Mucosa of stomach (tissue), 1 donor: Measurements from ENCODE around the gene LDLRAD4.

Experiments used
- H3K27me3 ChIP-seq: one replicate; pipeline ENCODE4 v1.7.0; 2013; ENCODE audit warnings: mild to moderate bottlenecking, low read length; ENCODE audit not compliant: control insufficient read depth, insufficient read depth
- H3K36me3 ChIP-seq: one replicate; pipeline ENCODE4 v1.7.0; 2013; ENCODE audit warnings: low read length; ENCODE audit not compliant: control insufficient read depth, insufficient read depth
- H3K4me1 ChIP-seq: one replicate; pipeline ENCODE4 v1.7.0; 2013; ENCODE audit warnings: mild to moderate bottlenecking, low read length; ENCODE audit not compliant: control insufficient read depth, insufficient read depth
- H3K4me3 ChIP-seq: one replicate; pipeline ENCODE4 v1.7.0; 2013; ENCODE audit warnings: low read length
- H3K9ac ChIP-seq: one replicate; pipeline ENCODE4 v1.7.0; 2013; ENCODE audit warnings: mild to moderate bottlenecking, low read length, moderate library complexity
- H3K9me3 ChIP-seq: one replicate; pipeline ENCODE4 v1.7.0; 2013; ENCODE audit warnings: mild to moderate bottlenecking, low read length, moderate library complexity; ENCODE audit not compliant: control insufficient read depth
- donor health status: Pancreatic carcinoma.

The LDLRAD4 gene

GRCh38 chr18:13207294-13207693 is 11.3 kb upstream of the LDLRAD4 start:
- H3K4me1 ChIP-seq = no peaks in the 10 kb centered on the region
- no peaks in the 10 kb centered on the region for H3K9me3 ChIP-seq
- no peak overlapping the region for H3K9ac ChIP-seq
- no peak overlapping the region for H3K4me3 ChIP-seq
- H3K27me3 ChIP-seq = no peaks in the 10 kb centered on the region
- no peaks in the 10 kb centered on the region for H3K36me3 ChIP-seq

DNA sequence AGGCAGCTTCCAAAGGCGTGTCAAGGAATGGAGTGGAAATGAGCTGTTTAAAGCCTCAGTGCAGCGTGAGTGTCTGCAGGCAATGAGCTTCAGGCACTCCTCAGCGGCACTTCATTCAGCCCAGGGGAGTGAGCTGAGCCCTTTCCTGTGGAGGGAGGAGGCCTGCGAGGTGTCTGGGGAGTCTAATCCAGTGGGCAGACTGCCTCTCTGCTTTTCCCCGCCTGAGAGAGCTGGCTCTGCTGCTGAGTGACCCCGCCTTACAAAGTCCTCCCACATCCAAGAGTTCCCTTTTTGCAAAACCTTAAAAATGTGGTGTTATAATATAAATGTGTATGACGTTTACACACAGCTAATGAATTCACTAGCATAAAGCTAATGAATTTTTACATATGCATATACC is 7.0 kb upstream of the LDLRAD4 start:
- Histone ChIP-seq H3K27me3 (peaks cover 3% of the 10 kb centered on the region), H3K9ac (no peak overlapping the region), H3K4me3 (no peak overlapping the region), H3K9me3 (no peaks in the 10 kb centered on the region), H3K4me1 (peaks cover 5% of the 10 kb centered on the region), H3K36me3 (no peaks in the 10 kb centered on the region)

DNA sequence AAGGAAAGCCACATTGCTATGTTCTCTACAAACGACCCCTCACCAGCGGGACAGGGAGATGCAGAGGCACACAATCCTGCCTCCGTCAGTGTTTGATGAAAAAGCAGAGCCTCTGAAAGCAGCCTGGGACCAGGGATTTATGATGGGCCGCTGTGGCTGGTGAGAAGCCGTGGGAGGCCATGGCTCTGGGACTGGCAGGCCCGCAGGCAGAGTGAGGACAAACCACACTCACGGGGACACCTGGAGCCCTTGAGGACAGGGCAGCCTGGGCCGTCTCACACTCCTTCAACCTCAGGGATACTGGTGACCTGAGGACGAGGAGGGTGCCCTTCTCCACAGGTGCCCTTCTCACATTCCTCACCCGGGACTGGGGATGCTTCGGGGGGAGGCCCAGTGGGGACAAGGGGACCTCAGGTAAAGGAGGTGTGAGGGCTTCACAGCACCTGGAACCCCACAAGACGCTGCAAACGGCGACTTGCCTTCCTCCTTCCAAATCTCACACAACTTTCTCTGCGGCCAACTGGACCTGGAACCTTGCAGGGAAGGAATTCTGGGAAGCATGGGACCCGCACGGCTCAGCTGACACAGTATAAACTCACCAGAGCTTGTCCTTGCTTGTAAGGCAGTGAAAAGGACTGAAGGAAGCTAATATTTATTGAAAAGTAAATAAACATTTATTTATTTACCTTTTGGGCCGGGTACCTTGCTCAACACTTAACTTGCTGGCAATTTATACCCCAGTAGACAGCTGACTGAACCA is 5.3 kb upstream of the LDLRAD4 start:
- no peak overlapping the region for H3K9ac ChIP-seq
- H3K9me3 ChIP-seq = no peaks in the 10 kb centered on the region
- H3K36me3 ChIP-seq = no peaks in the 10 kb centered on the region
- H3K27me3 ChIP-seq = peaks cover 11% of the 10 kb centered on the region
- H3K4me3 ChIP-seq = no peak overlapping the region
- peaks cover 9% of the 10 kb centered on the region for H3K4me1 ChIP-seq

DNA sequence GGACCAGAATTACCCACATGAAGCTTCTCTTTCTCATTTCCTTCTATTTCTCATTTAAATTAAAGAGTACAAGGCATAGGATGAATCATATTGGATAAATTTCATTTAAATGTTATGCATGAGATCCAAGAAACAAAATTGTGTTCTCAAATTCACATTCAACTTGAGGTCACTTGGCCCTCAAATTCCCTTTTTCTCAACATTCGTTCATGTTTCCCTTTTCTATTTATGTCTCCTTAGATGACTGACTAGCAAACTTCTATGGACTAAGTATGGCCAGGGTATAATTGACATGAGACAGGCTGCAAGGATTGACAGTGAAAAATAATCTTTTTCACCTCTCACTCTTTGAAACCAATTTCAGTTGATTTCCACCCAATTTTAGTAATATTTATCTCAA is 4.0 kb upstream of the LDLRAD4 start:
- no peaks in the 10 kb centered on the region for H3K36me3 ChIP-seq
- peaks cover 25% of the 10 kb centered on the region for H3K27me3 ChIP-seq
- H3K4me3 ChIP-seq = no peak overlapping the region
- peaks cover 9% of the 10 kb centered on the region for H3K4me1 ChIP-seq
- no peak overlapping the region for H3K9ac ChIP-seq
- no peaks in the 10 kb centered on the region for H3K9me3 ChIP-seq

GRCh38 chr18:13216092-13216582 is 2.4 kb upstream of the LDLRAD4 start:
- Histone ChIP-seq H3K4me3 (no peak overlapping the region), H3K27me3 (peaks cover 35% of the 10 kb centered on the region), H3K36me3 (no peaks in the 10 kb centered on the region), H3K9me3 (no peaks in the 10 kb centered on the region), H3K4me1 (peaks cover 19% of the 10 kb centered on the region), H3K9ac (no peak overlapping the region)

DNA sequence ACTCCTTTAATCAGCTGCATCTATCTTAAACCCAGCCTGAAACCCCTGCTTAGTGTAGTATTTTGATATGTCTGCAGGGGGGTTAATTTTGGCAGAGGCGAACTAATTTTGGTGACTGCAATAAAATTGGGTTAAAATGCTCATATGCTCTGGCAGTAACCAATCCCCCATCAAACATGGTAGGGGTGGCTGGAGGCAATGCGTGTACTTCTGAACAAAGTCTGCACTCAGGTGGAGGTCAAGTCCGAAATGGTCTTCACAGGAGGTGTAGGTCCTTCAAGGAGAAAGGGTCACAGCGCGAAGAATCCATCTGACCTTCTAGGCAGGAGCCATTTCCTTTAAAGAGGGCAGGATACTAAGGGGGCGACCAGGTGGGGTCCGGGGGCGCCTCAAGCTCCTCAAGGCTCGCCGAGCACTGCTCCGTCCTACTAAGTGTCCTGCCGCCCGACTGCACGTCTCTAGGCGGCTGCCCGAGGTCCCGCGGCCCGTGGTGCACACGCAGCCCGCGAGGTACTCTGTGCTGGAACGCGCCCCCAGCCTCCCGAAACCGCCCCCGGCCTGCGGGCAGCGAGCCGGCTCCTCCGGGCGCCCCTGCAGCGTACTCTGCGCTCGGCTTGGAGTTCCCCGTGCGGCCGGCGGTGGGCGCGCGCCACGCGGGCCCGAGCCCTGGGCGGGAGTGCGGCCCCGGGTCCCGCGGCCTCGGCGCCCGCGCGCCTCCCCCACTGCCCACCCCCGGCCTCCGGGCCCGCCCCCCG is 1.7 kb upstream of the LDLRAD4 start:
- peaks cover 42% of the 10 kb centered on the region for H3K27me3 ChIP-seq
- peaks cover 20% of the 10 kb centered on the region for H3K4me1 ChIP-seq
- no peaks in the 10 kb centered on the region for H3K9me3 ChIP-seq
- H3K4me3 ChIP-seq = no peak overlapping the region
- H3K9ac ChIP-seq = no peak overlapping the region
- no peaks in the 10 kb centered on the region for H3K36me3 ChIP-seq

GRCh38 chr18:13217466-13217961 is 1.0 kb upstream of the LDLRAD4 start:
- Histone ChIP-seq H3K9ac (no peak overlapping the region), H3K4me1 (peaks cover 26% of the 10 kb centered on the region), H3K4me3 (no peak overlapping the region), H3K36me3 (no peaks in the 10 kb centered on the region), H3K9me3 (no peaks in the 10 kb centered on the region), H3K27me3 (peaks cover 45% of the 10 kb centered on the region)

DNA sequence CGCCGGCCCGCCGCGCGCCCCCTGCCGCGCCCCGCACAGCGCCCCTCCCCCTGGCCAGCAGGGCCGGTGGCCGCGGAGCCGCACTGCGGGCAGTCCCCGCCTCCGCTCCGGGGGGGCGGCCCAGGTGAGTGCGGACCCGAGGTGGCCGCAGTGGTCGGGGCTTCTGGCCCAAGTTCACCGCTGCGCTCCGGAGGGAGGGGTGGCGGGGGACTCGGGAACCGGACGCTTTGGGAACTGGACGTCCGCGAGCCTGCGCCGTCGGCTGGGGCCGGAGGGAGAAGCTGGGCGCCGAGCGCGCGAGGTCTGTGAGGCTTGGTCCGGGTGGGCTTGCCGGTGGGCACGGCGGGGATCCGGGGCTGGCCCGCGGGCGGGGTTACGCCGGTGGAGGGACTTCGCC is 591 bp upstream of the LDLRAD4 start:
- peaks cover 49% of the 10 kb centered on the region for H3K27me3 ChIP-seq
- H3K4me3 ChIP-seq = no peak overlapping the region
- H3K4me1 ChIP-seq = peaks cover 30% of the 10 kb centered on the region
- H3K9ac ChIP-seq = peak overlapping the region; percentile 53
- H3K36me3 ChIP-seq = no peaks in the 10 kb centered on the region
- H3K9me3 ChIP-seq = no peaks in the 10 kb centered on the region

DNA sequence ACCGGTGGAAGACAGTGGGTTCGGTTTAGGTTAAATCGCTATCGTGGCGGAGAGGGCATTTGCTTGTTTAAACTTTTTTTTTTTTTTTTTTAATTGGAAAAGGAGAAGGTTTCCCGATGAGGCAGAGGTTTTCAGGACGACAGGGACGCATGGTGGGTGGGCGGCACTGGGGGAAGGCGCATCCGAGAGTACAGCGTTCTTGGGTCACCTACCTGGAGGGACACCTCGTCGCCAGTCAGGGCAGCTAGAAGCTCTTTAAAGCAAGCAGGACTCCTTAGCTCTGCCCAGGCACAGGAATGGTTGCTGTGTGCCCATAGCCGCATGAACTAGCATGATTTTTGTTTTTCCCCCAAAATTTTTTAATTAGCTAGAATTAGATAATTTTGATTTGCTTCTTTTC is 437 bp downstream of the LDLRAD4 start:
- Histone ChIP-seq H3K27me3 (peaks cover 51% of the 10 kb centered on the region), H3K36me3 (no peaks in the 10 kb centered on the region), H3K4me1 (peaks cover 31% of the 10 kb centered on the region)

DNA sequence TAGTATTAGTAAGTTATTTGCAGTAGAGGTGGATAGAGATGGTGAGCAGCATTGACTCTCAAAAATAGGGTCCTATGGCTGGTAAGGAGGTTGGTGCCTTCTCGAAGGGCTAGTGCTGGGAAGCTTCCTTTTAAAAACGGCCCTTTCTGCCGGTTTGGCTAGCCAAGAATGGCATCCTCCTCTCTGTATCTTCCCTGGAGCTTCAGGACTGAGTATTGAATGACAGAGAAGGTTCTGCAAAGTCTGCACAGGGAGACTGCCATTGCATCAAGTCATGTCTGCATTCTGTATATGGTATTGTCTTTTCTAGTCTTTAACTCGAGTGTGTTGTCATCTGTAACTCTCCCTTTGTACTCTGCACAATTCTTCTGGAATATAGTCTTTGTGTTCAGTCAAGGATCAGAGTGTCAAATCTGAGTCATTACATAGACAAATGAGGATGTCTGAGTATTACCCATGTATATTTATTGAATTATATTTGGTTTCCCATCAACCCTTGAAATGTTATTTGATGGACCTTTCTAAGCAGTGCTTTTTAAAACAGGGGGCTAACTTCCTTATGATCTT is 1.1 kb downstream of the LDLRAD4 start:
- no peaks in the 10 kb centered on the region for H3K9me3 ChIP-seq
- no peak overlapping the region for H3K9ac ChIP-seq
- peaks cover 31% of the 10 kb centered on the region for H3K4me1 ChIP-seq
- no peak overlapping the region for H3K4me3 ChIP-seq
- H3K27me3 ChIP-seq = peaks cover 52% of the 10 kb centered on the region
- H3K36me3 ChIP-seq = no peaks in the 10 kb centered on the region

More for the DNA sequence above, 437 bp downstream of the LDLRAD4 start:
- Histone ChIP-seq H3K9ac (peak overlapping the region; percentile 53), H3K9me3 (no peaks in the 10 kb centered on the region), H3K4me3 (no peak overlapping the region)

DNA sequence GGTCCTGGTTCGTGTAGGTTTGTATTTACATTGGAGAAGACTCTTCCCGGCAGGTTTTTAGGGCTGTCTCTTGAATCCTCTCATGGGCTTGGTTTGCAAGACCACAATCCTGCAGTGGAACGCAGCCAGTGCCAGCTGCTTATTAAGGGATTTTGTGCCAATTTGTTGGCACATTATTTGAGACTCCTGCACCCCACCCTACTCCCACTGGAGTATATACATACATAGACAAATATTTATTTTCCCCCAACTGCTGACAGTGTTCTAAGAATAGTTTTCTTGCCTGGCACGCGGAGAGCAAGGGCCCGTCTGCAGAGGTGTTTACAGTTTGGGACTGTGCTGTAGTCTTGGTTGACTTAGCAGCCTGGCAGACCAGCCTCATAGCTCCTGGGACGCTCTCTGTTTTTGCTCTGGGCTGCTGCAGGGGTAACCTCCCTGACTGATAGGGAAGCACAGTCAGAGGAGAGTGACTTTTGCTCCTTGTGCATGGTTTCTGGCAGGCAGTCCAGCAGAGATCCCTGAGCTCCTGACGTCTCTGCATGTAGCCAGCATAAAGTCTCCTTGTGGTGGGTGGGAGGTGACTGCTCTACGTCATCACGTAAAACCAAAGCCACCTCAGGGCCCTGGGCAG is 1.9 kb downstream of the LDLRAD4 start:
- H3K9ac ChIP-seq = no peak overlapping the region
- H3K4me3 ChIP-seq = no peak overlapping the region
- H3K4me1 ChIP-seq = peaks cover 31% of the 10 kb centered on the region
- no peaks in the 10 kb centered on the region for H3K9me3 ChIP-seq
- peaks cover 52% of the 10 kb centered on the region for H3K27me3 ChIP-seq
- no peaks in the 10 kb centered on the region for H3K36me3 ChIP-seq
